Esophagus muscularis mucosa (tissue), 4 donors: ENCODE measurements around the gene BEST4. TPM values are rescaled to one million over a fixed set of nuclear protein-coding genes. Genes with fewer than 3 reads are reported as not detected.
A peak's percentile ranks its signal among the peaks of the same experiment; 100 is the strongest.
"Not testable (repeated sequence)": the region's sequence is repeated elsewhere in the genome, so short reads cannot be mapped to it uniquely, and the experiment has no call there.

Experiments
- DNase-seq: peaks from one replicate; pipeline ENCODE4 v3.0.0-alpha.2; 2017; ENCODE audit errors: extremely low spot score
- H3K27ac ChIP-seq, 4 donors: fragments of 200-600 bp; sonication (generic); replicated peaks in 1 of 4; 1 replicate in 3 of 4; 2 replicates in 1 of 4; pipeline ENCODE4 v1.5.1; 2016 to 2019; ENCODE audit warnings: mild to moderate bottlenecking in 1 of 4
- H3K27me3 ChIP-seq, 4 donors: fragments of 200-600 bp; sonication (generic); one replicate each; pipeline versions ENCODE4 v1.5.1 to v1.6.0; 2016 to 2019
- H3K36me3 ChIP-seq, 4 donors: fragments of 200-600 bp; sonication (generic); one replicate each; pipeline ENCODE4 v1.5.1; 2016 to 2019
- H3K4me1 ChIP-seq, 4 donors: fragments of 200-600 bp; sonication (generic); one replicate each; pipeline ENCODE4 v1.5.1; 2016 to 2019
- H3K4me3 ChIP-seq, 4 donors: fragments of 200-600 bp; sonication (generic); 1 replicate in 2 of 4; 2 replicates in 2 of 4; pipeline ENCODE4 v1.5.1; 2016 to 2019; ENCODE audit warnings: mild to moderate bottlenecking in 4 of 4, moderate library complexity in 1 of 4
- H3K9me3 ChIP-seq, 4 donors: fragments of 200-600 bp; sonication (generic); 1 replicate in 3 of 4; 2 replicates in 1 of 4; pipeline ENCODE4 v1.5.1; 2016 to 2019
- EP300 ChIP-seq: sonication (generic); formaldehyde crosslinking; IDR thresholded peaks from one replicate; pipeline ENCODE4 v1.6.1; 2017; ENCODE audit warnings: antibody characterized with exemption
- POLR2A ChIP-seq: fragments of 450-650 bp; IDR thresholded peaks from one replicate; pipeline ENCODE4 v1.6.1; 2017; ENCODE audit warnings: antibody characterized with exemption, moderate library complexity, mild to moderate bottlenecking, low read depth
- POLR2AphosphoS5 ChIP-seq, 2 donors: sonication (generic); formaldehyde crosslinking; IDR thresholded peaks; one replicate each; pipeline ENCODE4 v1.6.1; 2017; ENCODE audit warnings: antibody characterized with exemption in 2 of 2
- WGBS: methylation state at CpG from one replicate; pipeline ENCODE4 v1.1.5; 2018; 5-methylcytosine and 5-hydroxymethylcytosine counted together
- intact Hi-C: fragments of 100-400 bp; cut with DNase I; formaldehyde crosslinking; loops from one replicate; pipeline ENCODE4 v1.15.1; 2023
- total RNA-seq, 4 donors: library from RNA; depleted of rRNA; stranded (reverse); fragments of >200 nt; gene quantifications; one replicate each; pipeline versions ENCODE4 v1.1.0 to v1.2.1, GENCODE V29; 2016
- TF ChIP-seq, protein P1 (sequence below), 3 experiments: fragments of 200-600 bp in 2 of 3; fragments of 450-650 bp in 1 of 3; sonication (generic) in 2 of 3; IDR thresholded peaks; one replicate each; pipeline ENCODE4 v1.5.1; 2017 to 2019; ENCODE audit warnings: antibody characterized with exemption in 3 of 3, mild to moderate bottlenecking in 2 of 3, moderate library complexity in 1 of 3

Gene BEST4
- total RNA-seq, 4 donors from 2014 or later: 0.29 TPM; not detected in 3

DNA sequence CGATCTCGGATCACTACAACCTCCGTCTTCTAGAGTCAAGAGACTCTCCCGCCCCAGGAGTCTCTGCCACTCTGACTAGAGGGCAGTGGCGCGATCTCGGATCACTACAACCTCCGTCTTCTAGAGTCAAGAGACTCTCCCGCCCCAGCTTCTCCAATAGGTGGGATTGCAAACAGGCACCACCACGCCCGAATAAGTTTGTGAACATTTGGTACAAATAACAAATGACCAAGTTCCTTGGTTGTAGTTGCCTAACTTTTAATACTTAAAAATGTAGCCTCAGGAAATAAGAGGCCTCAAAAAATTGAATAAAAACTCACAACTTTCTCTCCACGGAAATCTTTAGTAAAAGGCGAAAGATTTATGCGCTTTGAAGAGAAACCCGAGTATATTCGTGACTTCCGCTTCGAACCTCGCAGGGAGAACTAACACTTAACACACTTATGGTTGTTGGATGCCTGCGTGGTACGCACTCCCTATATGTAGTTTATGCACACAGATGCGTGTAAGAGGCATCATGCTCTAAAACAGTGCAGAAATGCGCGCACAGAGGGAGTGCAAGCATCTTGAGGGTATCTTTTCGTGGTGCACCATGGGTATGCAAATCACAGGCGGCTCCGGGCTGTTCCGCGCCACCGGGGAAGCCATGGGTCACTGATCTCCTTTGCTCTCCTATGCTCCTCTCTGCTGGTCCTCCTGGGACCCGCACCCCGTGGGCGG is 31.8 kb upstream of the BEST4 start:
- intact Hi-C loops: loop anchor here (5.0 kb wide), 1 partner anchor 32 kb away; the partner anchor contains the start of gene BEST4
- Histone ChIP-seq H3K9me3 (no peaks in the 10 kb centered on the region), H3K4me1 (peaks cover 18 to 30% (median 26%) of the 10 kb centered on the region in 4 donors), H3K4me3 (peak overlapping the region; percentile 59 to 72 (median 62)), H3K36me3 (peaks cover 0 to 5% (median 0%) of the 10 kb centered on the region in 4 donors), H3K27me3 (no peaks in the 10 kb centered on the region), H3K27ac (peak overlapping the region; percentile 89 to 96 (median 92))
- no peak for DNase-seq
- TF ChIP-seq POLR2A (peak; percentile 96), POLR2AphosphoS5 (IDR thresholded peaks at IDR 0.05) (peak; percentile 85 to 99), EP300 (no peak)
- TF ChIP-seq, protein P1, sequence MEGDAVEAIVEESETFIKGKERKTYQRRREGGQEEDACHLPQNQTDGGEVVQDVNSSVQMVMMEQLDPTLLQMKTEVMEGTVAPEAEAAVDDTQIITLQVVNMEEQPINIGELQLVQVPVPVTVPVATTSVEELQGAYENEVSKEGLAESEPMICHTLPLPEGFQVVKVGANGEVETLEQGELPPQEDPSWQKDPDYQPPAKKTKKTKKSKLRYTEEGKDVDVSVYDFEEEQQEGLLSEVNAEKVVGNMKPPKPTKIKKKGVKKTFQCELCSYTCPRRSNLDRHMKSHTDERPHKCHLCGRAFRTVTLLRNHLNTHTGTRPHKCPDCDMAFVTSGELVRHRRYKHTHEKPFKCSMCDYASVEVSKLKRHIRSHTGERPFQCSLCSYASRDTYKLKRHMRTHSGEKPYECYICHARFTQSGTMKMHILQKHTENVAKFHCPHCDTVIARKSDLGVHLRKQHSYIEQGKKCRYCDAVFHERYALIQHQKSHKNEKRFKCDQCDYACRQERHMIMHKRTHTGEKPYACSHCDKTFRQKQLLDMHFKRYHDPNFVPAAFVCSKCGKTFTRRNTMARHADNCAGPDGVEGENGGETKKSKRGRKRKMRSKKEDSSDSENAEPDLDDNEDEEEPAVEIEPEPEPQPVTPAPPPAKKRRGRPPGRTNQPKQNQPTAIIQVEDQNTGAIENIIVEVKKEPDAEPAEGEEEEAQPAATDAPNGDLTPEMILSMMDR (IDR thresholded peaks at IDR 0.05): peak in 2 of 3 experiments; percentile 5 to 48
- WGBS: 4% methylated on average over 31 of the region's 33 CpGs

- WGBS: 5% methylated on average over 13 of the region's 13 CpGs
- intact Hi-C loops: no loop called here
- peaks cover 0 to 8% (median 0%) of the 10 kb centered on the region in 4 donors for H3K36me3 ChIP-seq
- TF ChIP-seq, protein P1 (IDR thresholded peaks at IDR 0.05): no peak
- TF ChIP-seq POLR2A (no peak), POLR2AphosphoS5 (IDR thresholded peaks at IDR 0.05) (no peak), EP300 (no peak)
- H3K27ac ChIP-seq: peak overlapping the region; percentile 89 to 96 (median 92)
- H3K4me1 ChIP-seq: peaks cover 18 to 33% (median 32%) of the 10 kb centered on the region in 4 donors
- no peak for DNase-seq
- no peaks in the 10 kb centered on the region for H3K27me3 ChIP-seq
- no peaks in the 10 kb centered on the region for H3K9me3 ChIP-seq
- H3K4me3 ChIP-seq: peak overlapping the region; percentile 59 to 72 (median 62)
Measured at GRCh38 chr1:44819196-44819607, 31.2 kb upstream of the BEST4 start.

DNA sequence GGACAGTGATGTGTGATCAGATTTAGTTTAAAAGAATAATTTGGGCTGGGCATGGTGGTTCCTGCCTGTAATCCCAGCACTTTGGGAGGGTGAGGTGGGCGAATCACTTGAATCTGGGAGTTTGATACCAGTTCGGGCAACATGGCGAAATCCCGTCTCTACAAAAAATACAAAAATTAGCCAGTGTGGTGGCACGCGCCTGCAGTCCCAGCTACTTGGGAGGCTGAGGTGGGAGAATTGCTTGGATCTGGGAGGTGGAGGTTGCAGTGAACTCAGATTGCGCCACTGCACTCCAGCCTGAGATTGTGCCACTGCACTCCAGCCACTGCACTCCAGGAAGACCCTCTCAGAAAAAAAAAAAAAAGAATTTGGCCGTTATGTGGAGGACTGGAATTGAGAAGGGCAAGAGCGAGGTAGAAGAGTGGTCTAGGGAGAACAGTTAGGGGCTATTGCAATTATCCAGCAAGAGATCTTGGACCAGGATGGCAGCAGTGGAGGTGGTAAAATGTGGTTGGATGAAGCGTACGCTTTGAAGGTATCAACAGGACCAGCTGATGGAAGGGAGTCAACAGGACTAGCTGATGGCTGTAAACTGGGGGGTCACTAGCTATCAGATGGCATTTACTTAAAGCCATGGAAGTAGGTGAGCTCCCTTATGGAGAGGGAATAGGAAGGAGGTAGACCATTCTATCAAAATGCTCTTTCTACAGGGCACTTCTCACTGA is 30.0 kb upstream of the BEST4 start:
- peak overlapping the region in 3 of 4 donors; percentile 89 to 96 (median 91) for H3K27ac ChIP-seq
- no peaks in the 10 kb centered on the region for H3K9me3 ChIP-seq
- TF ChIP-seq, protein P1 (IDR thresholded peaks at IDR 0.05): no peak
- TF ChIP-seq POLR2AphosphoS5 (IDR thresholded peaks at IDR 0.05) (no peak), EP300 (no peak), POLR2A (no peak)
- no peak overlapping the region for H3K4me3 ChIP-seq
- H3K27me3 ChIP-seq: no peaks in the 10 kb centered on the region
- DNase-seq: no peak
- 97% methylated on average over 11 of the region's 11 CpGs for WGBS
- H3K4me1 ChIP-seq: peaks cover 24 to 45% (median 42%) of the 10 kb centered on the region in 4 donors
- intact Hi-C loops: no loop called here
- H3K36me3 ChIP-seq: peaks cover 0 to 13% (median 0%) of the 10 kb centered on the region in 4 donors

DNA sequence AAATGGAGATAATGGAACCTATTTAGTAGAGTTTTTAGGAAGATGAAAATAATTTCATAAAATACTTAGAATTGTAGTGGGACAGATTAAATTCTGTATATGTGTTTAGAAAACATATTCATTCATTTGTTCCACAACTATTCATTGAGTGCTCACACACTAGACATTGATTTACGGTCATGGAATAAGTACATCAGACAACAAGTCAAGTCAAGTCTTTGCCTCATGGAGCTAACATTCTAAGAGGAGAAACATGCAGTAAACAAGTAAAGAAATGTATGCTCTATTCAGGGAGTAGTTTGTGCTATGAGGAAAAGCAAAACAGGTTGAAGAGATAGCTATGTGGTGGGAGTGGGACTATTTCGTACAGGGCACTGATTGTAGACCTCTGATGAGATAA is 29.3 kb upstream of the BEST4 start:
- Histone ChIP-seq H3K4me3 (no peak overlapping the region), H3K9me3 (no peaks in the 10 kb centered on the region), H3K27me3 (no peaks in the 10 kb centered on the region), H3K36me3 (peaks cover 0 to 15% (median 0%) of the 10 kb centered on the region in 4 donors), H3K27ac (no peak overlapping the region), H3K4me1 (peaks cover 27 to 52% (median 48%) of the 10 kb centered on the region in 4 donors)
- TF ChIP-seq EP300: no peak
- TF ChIP-seq, protein P1 (IDR thresholded peaks at IDR 0.05): no peak
- TF ChIP-seq POLR2A: no peak
- no peak for TF ChIP-seq POLR2AphosphoS5 (IDR thresholded peaks at IDR 0.05)
- WGBS: 90% methylated on average over 2 of the region's 2 CpGs
- DNase-seq: no peak
- intact Hi-C loops: no loop called here

- intact Hi-C loops, H3K4me3 ChIP-seq, DNase-seq, H3K27me3 ChIP-seq, H3K27ac ChIP-seq, H3K9me3 ChIP-seq: not testable (repeated sequence)
- peaks cover 35 to 60% (median 58%) of the 10 kb centered on the region in 4 donors for H3K4me1 ChIP-seq
- WGBS: 84% methylated on average over 9 of the region's 9 CpGs
- H3K36me3 ChIP-seq: peaks cover 0 to 15% (median 0%) of the 10 kb centered on the region in 4 donors
Measured at GRCh38 chr1:44815926-44816325, 28.0 kb upstream of the BEST4 start.
